Endothelial cell of umbilical vein (primary cell): ENCODE results near the gene MMP23B. TPM values are rescaled to one million over a fixed set of nuclear protein-coding genes. Genes with fewer than 3 reads are reported as not detected.

Source experiments
- BruUV-seq: library from RNA; stranded (reverse); fragments of 400-500 nt; replicated peaks from 2 replicates; lab custom pipeline; 2021; lab: Mats Ljungman, UMichigan
- CTCF ChIA-PET: fragments of 300-600, 350-600 bp; sonication (Branson Sonifier 250); formaldehyde crosslinking; loops from one replicate; lab custom pipeline; 2021; ENCODE audit warnings: antibody characterized with exemption, inconsistent platforms; lab: Charles Lee
- POLR2A ChIA-PET: fragments of 300-600, 350-600 bp; sonication (Branson Sonifier 250); formaldehyde crosslinking; loops from one replicate; lab custom pipeline; 2021; ENCODE audit warnings: antibody characterized with exemption, inconsistent platforms; lab: Charles Lee
- DNase-seq: peaks from one replicate; pipeline ENCODE4 v3.0.0-alpha.2; 2011; ENCODE audit warnings: low read depth, low spot score
- FAIRE-seq: peaks from 2 replicates; lab custom pipeline; 2011; peaks lifted over from hg19 to GRCh38; lab: Jason Lieb, UNC
- H2AFZ ChIP-seq: 2 replicates; pipeline ENCODE4 v1.6.0; 2012; ENCODE audit warnings: low read depth, low read length, control low read depth, inconsistent platforms
- H3K27ac ChIP-seq: 2 replicates; pipeline ENCODE4 v1.5.1; 2011; ENCODE audit warnings: low read depth, mild to moderate bottlenecking, control low read depth, low read length, moderate library complexity; ENCODE audit not compliant: insufficient read depth
- H3K27me3 ChIP-seq, 2 experiments: 2 replicates each; pipeline versions ENCODE4 v1.6.0 to v1.6.1; 2011; ENCODE audit warnings: low read length in 2 of 2, mixed read lengths in 1 of 2; ENCODE audit not compliant: control insufficient read depth in 2 of 2, insufficient read depth in 2 of 2
- H3K36me3 ChIP-seq, 2 experiments: 2 replicates in 1 of 2; 3 replicates in 1 of 2; pipeline ENCODE4 v1.5.1; 2011; ENCODE audit warnings: low read length in 2 of 2, mild to moderate bottlenecking in 1 of 2, moderate library complexity in 1 of 2; ENCODE audit not compliant: control insufficient read depth in 2 of 2, insufficient read depth in 2 of 2; ENCODE audit errors: extremely low read depth in 1 of 2
- H3K4me1 ChIP-seq: 3 replicates; pipeline ENCODE4 v1.5.1; 2011; ENCODE audit warnings: mild to moderate bottlenecking, low read length; ENCODE audit not compliant: control insufficient read depth, insufficient read depth; ENCODE audit errors: extremely low read depth
- H3K4me2 ChIP-seq: 2 replicates; pipeline ENCODE4 v1.6.1; 2011; ENCODE audit warnings: low read length, control low read depth, mixed read lengths; ENCODE audit not compliant: insufficient read depth
- H3K4me3 ChIP-seq, 3 experiments: fragments of 200-600 bp in 1 of 3; sonication (generic), shearing (Covaris generic) in 1 of 3; replicated peaks in 1 of 3; 2 replicates each; pipeline ENCODE4 v1.5.1; 2011 to 2016; ENCODE audit warnings: control low read depth in 3 of 3, low read length in 3 of 3, mild to moderate bottlenecking in 2 of 3, inconsistent platforms in 1 of 3, low read depth in 1 of 3, moderate library complexity in 1 of 3; ENCODE audit not compliant: insufficient read depth in 1 of 3
- H3K79me2 ChIP-seq: 2 replicates; pipeline ENCODE4 v1.6.0; 2012; ENCODE audit warnings: low read length, inconsistent platforms; ENCODE audit not compliant: control insufficient read depth, insufficient read depth
- H3K9ac ChIP-seq: replicated peaks from 2 replicates; pipeline ENCODE3; 2011; ENCODE audit warnings: low read length, control low read depth; ENCODE audit not compliant: insufficient read depth; ENCODE audit errors: extremely low read depth
- H3K9me1 ChIP-seq: replicated peaks from 3 replicates; pipeline ENCODE4 v1.6.0; 2011; ENCODE audit warnings: mild to moderate bottlenecking, low read length; ENCODE audit not compliant: control insufficient read depth, insufficient read depth; ENCODE audit errors: extremely low read depth
- H3K9me3 ChIP-seq: replicated peaks from 2 replicates; pipeline ENCODE4 v1.5.1; 2012; ENCODE audit warnings: low read length, inconsistent platforms; ENCODE audit not compliant: control insufficient read depth, insufficient read depth
- H4K20me1 ChIP-seq: replicated peaks from 2 replicates; pipeline ENCODE3; 2011; ENCODE audit warnings: mild to moderate bottlenecking, low read length; ENCODE audit not compliant: control insufficient read depth, insufficient read depth; ENCODE audit errors: extremely low read depth
- CTCF ChIP-seq, 2 donors: IDR thresholded peaks; 1 replicate in 1 of 2; 2 replicates in 1 of 2; pipeline ENCODE4 v1.5.1; 2011; ENCODE audit warnings: low read length in 2 of 2, mild to moderate bottlenecking in 2 of 2, moderate library complexity in 2 of 2, control low read depth in 1 of 2, inconsistent platforms in 1 of 2, low read depth in 1 of 2; ENCODE audit not compliant: insufficient read depth in 1 of 2; ENCODE audit errors: extremely low read depth in 1 of 2
- EZH2 ChIP-seq: IDR thresholded peaks from 2 replicates; pipeline ENCODE4 v1.6.1; 2012; ENCODE audit warnings: borderline replicate concordance, low read depth, mild to moderate bottlenecking, moderate library complexity, low read length, inconsistent platforms; ENCODE audit not compliant: severe bottlenecking
- FOS ChIP-seq: IDR thresholded peaks from 2 replicates; pipeline ENCODE4 v1.6.1; 2011; ENCODE audit warnings: mild to moderate bottlenecking, low read length, moderate library complexity, borderline replicate concordance; ENCODE audit not compliant: insufficient read depth
- GATA2 ChIP-seq: IDR thresholded peaks from 2 replicates; pipeline ENCODE4 v1.7.0; 2011; ENCODE audit warnings: low read depth, mild to moderate bottlenecking, moderate library complexity, mixed read lengths, low read length; ENCODE audit not compliant: insufficient read length, insufficient read depth
- JUN ChIP-seq: IDR thresholded peaks from 2 replicates; pipeline ENCODE4 v1.6.1; 2011; ENCODE audit warnings: borderline replicate concordance, low read depth; ENCODE audit not compliant: insufficient read length, insufficient read depth
- MAX ChIP-seq: IDR thresholded peaks from 2 replicates; pipeline ENCODE4 v1.6.1; 2011; ENCODE audit not compliant: insufficient read depth, insufficient read length
- MYC ChIP-seq: IDR thresholded peaks from one replicate; pipeline ENCODE4 v1.6.1; 2011; ENCODE audit warnings: mild to moderate bottlenecking, low read depth, low read length
- POLR2A ChIP-seq: IDR thresholded peaks from 2 replicates; pipeline ENCODE4 v1.6.1; 2012; ENCODE audit warnings: low read depth, mild to moderate bottlenecking, control low read depth, low read length
- POLR2AphosphoS5 ChIP-seq: IDR thresholded peaks from 2 replicates; pipeline ENCODE4 v1.6.1; 2012; ENCODE audit warnings: low read depth, mild to moderate bottlenecking, control low read depth, low read length, moderate library complexity; ENCODE audit not compliant: insufficient read depth
- dilution Hi-C: fragments of 300-500 bp; cut with MboI; formaldehyde crosslinking; loops from one replicate; pipeline ENCODE4 v1.15.0; 2019; ENCODE audit warnings: low sequenced_read_pairs; ENCODE audit not compliant: extremely low pct_ligation_motif_present
- intact Hi-C: fragments of 100-400 bp; cut with micrococcal nuclease; formaldehyde crosslinking; loops from one replicate; pipeline ENCODE4 v1.10.0; 2022
- polyA plus RNA-seq, 4 experiments: library from polyadenylated mRNA; depleted of rRNA in 3 of 4; stranded (reverse) in 3 of 4; unstranded in 1 of 4; fragments of >200 nt; gene quantifications; 2 replicates each; pipeline versions ENCODE4 v1.2.1 to v1.2.3, GENCODE V29; 2011 to 2012; ENCODE audit warnings: missing spikeins in 1 of 4
- total RNA-seq: library from RNA; stranded (reverse); gene quantifications from 2 replicates; pipeline ENCODE4 v1.2.3, GENCODE V29; 2021

Gene MMP23B
- total and polyA plus RNA-seq, 2 donors (not counting 3 experiments of a cell fraction or from before 2014, with no cell fraction given), result 0.62 to 5.3 TPM

- ChIA-PET CTCF (interaction anchor here (1.4 to 1.8 kb wide), 2 partner anchors 14 to 19 kb away, joined by 4 to 8 read pairs; no protein-coding TSS in a partner anchor), POLR2A (no interaction called here)
- TF ChIP-seq JUN, result no peak
- no peak for TF ChIP-seq MYC
- TF ChIP-seq CTCF (IDR thresholded peaks at IDR 0.05; ENCODE audit: extremely low read depth in 1 of 2, insufficient read depth in 1 of 2, low read depth in 1 of 2, low read length in 2 of 2), result no peak
- no peak for TF ChIP-seq POLR2AphosphoS5
- no peak for TF ChIP-seq GATA2
- no peak for TF ChIP-seq EZH2
- TF ChIP-seq FOS, result no peak
- no peak for TF ChIP-seq POLR2A
- TF ChIP-seq MAX, result no peak
These were observed 33.2 kb downstream of the MMP23B start for GRCh38 chr1:1664941-1665814.

More at GRCh38 chr1:1664941-1665814, 33.2 kb downstream of the MMP23B start:
- BruUV-seq, result no TSS peak
- Histone ChIP-seq H3K4me2 (no peak overlapping the region), H2AFZ (no peak overlapping the region), H4K20me1 (no peaks in the 10 kb centered on the region), H3K27ac (no peak overlapping the region), H3K4me1 (no peaks in the 10 kb centered on the region), H3K36me3 (peaks cover 0 to 20% of the 10 kb centered on the region in 2 experiments), H3K4me3 (no peak overlapping the region), H3K9ac (no peak overlapping the region), H3K27me3 (no peaks in the 10 kb centered on the region), H3K79me2 (no peaks in the 10 kb centered on the region), H3K9me3 (no peaks in the 10 kb centered on the region), H3K9me1 (no peaks in the 10 kb centered on the region)
- DNase-seq, result no peak
- intact Hi-C loops, result no loop called here
- FAIRE-seq, result no peak
- dilution Hi-C loops, result no loop called here
